ENCODE results near the gene CCNL2. TPM values are rescaled to one million over a fixed set of nuclear protein-coding genes. Genes with fewer than 3 reads are reported as not detected.

Gene CCNL2
- polyA plus RNA-seq, 3 donors from 2014 or later, result 16.7 to 34.6 (median 22.0) TPM

- Mint-ChIP-seq H3K4me1 (no peaks in the 10 kb centered on the region), H3K36me3 (no peaks in the 10 kb centered on the region)
- DNase-seq, result no peak
Observed at GRCh38 chr1:1359664-1360468, 39.3 kb downstream of the CCNL2 start.

GRCh38 chr1:1359308-1359663 is 39.8 kb downstream of the CCNL2 start:
- H3K27me3 Mint-ChIP-seq (ENCODE audit: low read depth in 3 of 3), result peaks cover 2 to 5% (median 5%) of the 10 kb centered on the region in 3 donors
- no peaks in the 10 kb centered on the region for H3K9me3 Mint-ChIP-seq
- H3K36me3 Mint-ChIP-seq, result no peaks in the 10 kb centered on the region
- H3K4me3 Mint-ChIP-seq, result no peak overlapping the region
- DNase-seq, result no peak
- no peaks in the 10 kb centered on the region for H3K4me1 Mint-ChIP-seq
- peak overlapping the region in 1 of 6 donors; percentile 24 for H3K27ac Mint-ChIP-seq

More at GRCh38 chr1:1359664-1360468, 39.3 kb downstream of the CCNL2 start:
- H3K27ac Mint-ChIP-seq, result no peak overlapping the region
- H3K9me3 Mint-ChIP-seq, result no peaks in the 10 kb centered on the region
- peaks cover 2 to 5% (median 5%) of the 10 kb centered on the region in 3 donors for H3K27me3 Mint-ChIP-seq (ENCODE audit: low read depth in 3 of 3)
- no peak overlapping the region for H3K4me3 Mint-ChIP-seq

GRCh38 chr1:1358433-1359271 is 40.5 kb downstream of the CCNL2 start, which contains the start of gene MXRA8:
Gene MXRA8 (minus strand): TSS chr1:1358555. CDS start chr1:1358504, 51 bp downstream.
- no peak for DNase-seq
- no peak within 1 kb of the TSS for H3K4me3 Mint-ChIP-seq
- peaks cover 0 to 2% of the 10 kb centered on the region in 2 donors for H3K4me1 Mint-ChIP-seq
- H3K9me3 Mint-ChIP-seq, result no peaks in the 10 kb centered on the region
- H3K27me3 Mint-ChIP-seq (ENCODE audit: low read depth in 3 of 3), result peaks cover 2 to 5% (median 5%) of the 10 kb centered on the region in 3 donors
- H3K36me3 Mint-ChIP-seq, result no peaks in the 10 kb centered on the region
- H3K27ac Mint-ChIP-seq, result peak within 1 kb of the TSS in 1 of 6 donors; percentile 24

GRCh38 chr1:1357871-1358432 is 41.2 kb downstream of the CCNL2 start:
- H3K4me3 Mint-ChIP-seq, result no peak overlapping the region

GRCh38 chr1:1356796-1357401 is 42.2 kb downstream of the CCNL2 start:
- Mint-ChIP-seq H3K9me3 (no peaks in the 10 kb centered on the region), H3K4me1 (peaks cover 0 to 3% of the 10 kb centered on the region in 2 donors), H3K4me3 (no peak overlapping the region), H3K36me3 (no peaks in the 10 kb centered on the region), H3K27me3 (ENCODE audit: low read depth in 3 of 3) (peaks cover 5 to 8% (median 6%) of the 10 kb centered on the region in 3 donors), H3K27ac (no peak overlapping the region)
- DNase-seq, result no peak

More at GRCh38 chr1:1357871-1358432, 41.2 kb downstream of the CCNL2 start:
- Mint-ChIP-seq H3K4me1 (peaks cover 0 to 2% of the 10 kb centered on the region in 2 donors), H3K27me3 (ENCODE audit: low read depth in 3 of 3) (peaks cover 2 to 5% (median 5%) of the 10 kb centered on the region in 3 donors), H3K9me3 (no peaks in the 10 kb centered on the region), H3K36me3 (no peaks in the 10 kb centered on the region), H3K27ac (no peak overlapping the region)
- no peak for DNase-seq

- Mint-ChIP-seq H3K27ac (no peak overlapping the region), H3K4me3 (no peak overlapping the region), H3K4me1 (peaks cover 0 to 3% of the 10 kb centered on the region in 2 donors), H3K9me3 (no peaks in the 10 kb centered on the region), H3K36me3 (no peaks in the 10 kb centered on the region), H3K27me3 (ENCODE audit: low read depth in 3 of 3) (peaks cover 5 to 8% (median 6%) of the 10 kb centered on the region in 3 donors)
- no peak for DNase-seq
Observed at GRCh38 chr1:1356166-1356795, 42.9 kb downstream of the CCNL2 start.

- peak in 1 of 3 donors; percentile 22 for DNase-seq
- peaks cover 0 to 3% of the 10 kb centered on the region in 2 donors for H3K4me1 Mint-ChIP-seq
- H3K27ac Mint-ChIP-seq, result no peak overlapping the region
- H3K4me3 Mint-ChIP-seq, result no peak overlapping the region
- no peaks in the 10 kb centered on the region for H3K36me3 Mint-ChIP-seq
- no peaks in the 10 kb centered on the region for H3K9me3 Mint-ChIP-seq
- peaks cover 5 to 6% (median 6%) of the 10 kb centered on the region in 3 donors for H3K27me3 Mint-ChIP-seq (ENCODE audit: low read depth in 3 of 3)
Observed at GRCh38 chr1:1355416-1355815, 43.7 kb downstream of the CCNL2 start.

- Mint-ChIP-seq H3K4me3 (peak overlapping the region in 1 of 5 donors; percentile 33), H3K4me1 (peaks cover 0 to 3% of the 10 kb centered on the region in 2 donors), H3K27me3 (ENCODE audit: low read depth in 3 of 3) (peaks cover 5 to 6% (median 6%) of the 10 kb centered on the region in 3 donors), H3K27ac (no peak overlapping the region), H3K9me3 (no peaks in the 10 kb centered on the region), H3K36me3 (no peaks in the 10 kb centered on the region)
- DNase-seq, result no peak
Observed at GRCh38 chr1:1354271-1355247, 44.6 kb downstream of the CCNL2 start.

- Mint-ChIP-seq H3K9me3 (no peaks in the 10 kb centered on the region), H3K4me1 (peaks cover 0 to 3% of the 10 kb centered on the region in 2 donors), H3K36me3 (no peaks in the 10 kb centered on the region), H3K27me3 (ENCODE audit: low read depth in 3 of 3) (peaks cover 3 to 6% (median 4%) of the 10 kb centered on the region in 3 donors), H3K4me3 (no peak overlapping the region), H3K27ac (no peak overlapping the region)
- no peak for DNase-seq
Observed at GRCh38 chr1:1353389-1354151, 45.6 kb downstream of the CCNL2 start.

- no peak for DNase-seq
- Mint-ChIP-seq H3K9me3 (no peaks in the 10 kb centered on the region), H3K4me1 (peaks cover 0 to 6% of the 10 kb centered on the region in 2 donors), H3K27ac (peak overlapping the region in 1 of 6 donors; percentile 62), H3K27me3 (ENCODE audit: low read depth in 3 of 3) (peaks cover 4 to 5% (median 4%) of the 10 kb centered on the region in 3 donors), H3K4me3 (peak overlapping the region in 4 of 5 donors; percentile 40 to 76 (median 58)), H3K36me3 (no peaks in the 10 kb centered on the region)
Observed at GRCh38 chr1:1352786-1353388, 46.2 kb downstream of the CCNL2 start.
